IPS DF 6.9 (cell line): Measurements from ENCODE around the gene ATRNL1.

ENCODE experiments used
- DNase-seq: peaks from one replicate; pipeline ENCODE4 v3.0.0-alpha.2; 2013; ENCODE audit warnings: low read depth, low spot score
- H3K27ac ChIP-seq: one replicate; pipeline ENCODE4 v1.5.1; 2013; ENCODE audit warnings: low read length, control low read depth
- H3K27me3 ChIP-seq: 2 replicates; pipeline ENCODE4 v1.6.1; 2013; ENCODE audit warnings: mild to moderate bottlenecking, low read length; ENCODE audit not compliant: control insufficient read depth, insufficient read depth
- H3K36me3 ChIP-seq: 2 replicates; pipeline ENCODE4 v1.6.1; 2013; ENCODE audit warnings: low read length; ENCODE audit not compliant: control insufficient read depth, insufficient read depth
- H3K4me1 ChIP-seq: 2 replicates; pipeline ENCODE4 v1.6.1; 2013; ENCODE audit warnings: low read length; ENCODE audit not compliant: control insufficient read depth, insufficient read depth
- H3K4me3 ChIP-seq: 2 replicates; pipeline ENCODE4 v1.5.1; 2013; ENCODE audit warnings: mild to moderate bottlenecking, low read length
- H3K9me3 ChIP-seq: 2 replicates; pipeline ENCODE4 v1.6.1; 2013; ENCODE audit warnings: low read length, inconsistent platforms; ENCODE audit not compliant: control insufficient read depth, insufficient read depth
- WGBS: extraction: QIAGEN DNeasy Blood & Tissue Kit; methylation state at CpG from one replicate; pipeline ENCODE4 v1.1.7; 2013; ENCODE audit warnings: mixed read lengths, missing lambda C conversion rate; ENCODE audit not compliant: insufficient read length, insufficient coverage; 5-methylcytosine and 5-hydroxymethylcytosine counted together

Gene ATRNL1

GRCh38 chr10:115093286-115093775 is at the start of gene ATRNL1:
TSS of gene ATRNL1 (plus strand) at chr10:115093365. CDS start at chr10:115093751, 386 bp downstream.
- WGBS, result no CpG with 5 or more reads among the region's 70 CpGs
- H3K9me3 ChIP-seq, result no peaks in the 10 kb centered on the region
- no peaks in the 10 kb centered on the region for H3K27me3 ChIP-seq
- peaks cover 2% of the 10 kb centered on the region; the same call in 1 of the 2 replicates for H3K4me1 ChIP-seq
- no peak for DNase-seq
- H3K4me3 ChIP-seq, result peak within 1 kb of the TSS; percentile 99
- H3K36me3 ChIP-seq, result no peaks in the 10 kb centered on the region
- H3K27ac ChIP-seq, result no peak within 1 kb of the TSS

- Histone ChIP-seq H3K27ac (no peak overlapping the region), H3K36me3 (no peaks in the 10 kb centered on the region), H3K4me3 (no peak overlapping the region), H3K27me3 (no peaks in the 10 kb centered on the region), H3K4me1 (no peaks in the 10 kb centered on the region), H3K9me3 (no peaks in the 10 kb centered on the region)
- WGBS, result no CpG with 5 or more reads among the region's 4 CpGs
- no peak for DNase-seq
These were observed 49.4 kb upstream of the ATRNL1 start for GRCh38 chr10:115043719-115044118.

GRCh38 chr10:115044891-115045290 is 48.3 kb upstream of the ATRNL1 start:
- Histone ChIP-seq H3K4me3 (no peak overlapping the region), H3K27me3 (no peaks in the 10 kb centered on the region), H3K9me3 (no peaks in the 10 kb centered on the region), H3K4me1 (no peaks in the 10 kb centered on the region; the same call in 1 of the 2 replicates), H3K27ac (no peak overlapping the region), H3K36me3 (no peaks in the 10 kb centered on the region)
- no CpG with 5 or more reads among the region's 1 CpG for WGBS
- DNase-seq, result no peak

GRCh38 chr10:115045499-115045898 is 47.7 kb upstream of the ATRNL1 start:
- peaks cover 3% of the 10 kb centered on the region; the same call in 1 of the 2 replicates for H3K4me1 ChIP-seq
- no peaks in the 10 kb centered on the region for H3K9me3 ChIP-seq
- no peaks in the 10 kb centered on the region for H3K36me3 ChIP-seq
- no peaks in the 10 kb centered on the region for H3K27me3 ChIP-seq
- no peak for DNase-seq
- H3K4me3 ChIP-seq, result no peak overlapping the region
- no peak overlapping the region for H3K27ac ChIP-seq
- no CpG with 5 or more reads among the region's 1 CpG for WGBS

- no CpG with 5 or more reads among the region's 1 CpG for WGBS
- Histone ChIP-seq H3K4me1 (peaks cover 3% of the 10 kb centered on the region; the same call in 1 of the 2 replicates), H3K27me3 (no peaks in the 10 kb centered on the region), H3K36me3 (no peaks in the 10 kb centered on the region), H3K27ac (no peak overlapping the region), H3K4me3 (no peak overlapping the region), H3K9me3 (no peaks in the 10 kb centered on the region)
- no peak for DNase-seq
These were observed 46.4 kb upstream of the ATRNL1 start for GRCh38 chr10:115046686-115047236.

GRCh38 chr10:115047705-115048104 is 45.5 kb upstream of the ATRNL1 start:
- H3K4me1 ChIP-seq, result peaks cover 3% of the 10 kb centered on the region; the same call in 1 of the 2 replicates
- H3K4me3 ChIP-seq, result no peak overlapping the region
- no peaks in the 10 kb centered on the region for H3K36me3 ChIP-seq
- H3K27ac ChIP-seq, result no peak overlapping the region
- H3K9me3 ChIP-seq, result no peaks in the 10 kb centered on the region
- no peaks in the 10 kb centered on the region for H3K27me3 ChIP-seq
- no peak for DNase-seq

- DNase-seq, result no peak
- H3K4me3 ChIP-seq, result no peak overlapping the region
- no peaks in the 10 kb centered on the region for H3K36me3 ChIP-seq
- H3K27ac ChIP-seq, result no peak overlapping the region
- no peaks in the 10 kb centered on the region for H3K9me3 ChIP-seq
- no peaks in the 10 kb centered on the region for H3K27me3 ChIP-seq
- peaks cover 3% of the 10 kb centered on the region; the same call in 1 of the 2 replicates for H3K4me1 ChIP-seq
- WGBS, result no CpG with 5 or more reads among the region's 6 CpGs
These were observed 43.8 kb upstream of the ATRNL1 start for GRCh38 chr10:115049318-115049717.

GRCh38 chr10:115049960-115050359 is 43.2 kb upstream of the ATRNL1 start:
- Histone ChIP-seq H3K27me3 (no peaks in the 10 kb centered on the region), H3K36me3 (no peaks in the 10 kb centered on the region), H3K4me3 (no peak overlapping the region), H3K9me3 (no peaks in the 10 kb centered on the region), H3K27ac (no peak overlapping the region), H3K4me1 (peaks cover 3% of the 10 kb centered on the region; the same call in 1 of the 2 replicates)
- DNase-seq, result no peak
- WGBS, result no CpG with 5 or more reads among the region's 3 CpGs

- WGBS, result no CpG with 5 or more reads among the region's 3 CpGs
- H3K27ac ChIP-seq, result no peak overlapping the region
These were observed 42.7 kb upstream of the ATRNL1 start for GRCh38 chr10:115050375-115051010.

GRCh38 chr10:115051216-115051615 is 41.9 kb upstream of the ATRNL1 start:
- no peak for DNase-seq
- Histone ChIP-seq H3K27ac (no peak overlapping the region), H3K4me1 (peaks cover 3% of the 10 kb centered on the region; the same call in 1 of the 2 replicates), H3K27me3 (no peaks in the 10 kb centered on the region), H3K36me3 (no peaks in the 10 kb centered on the region), H3K9me3 (no peaks in the 10 kb centered on the region), H3K4me3 (no peak overlapping the region)
- WGBS, result no CpG with 5 or more reads among the region's 2 CpGs

More at GRCh38 chr10:115050375-115051010, 42.7 kb upstream of the ATRNL1 start:
- Histone ChIP-seq H3K27me3 (no peaks in the 10 kb centered on the region), H3K36me3 (no peaks in the 10 kb centered on the region), H3K4me3 (no peak overlapping the region), H3K4me1 (peaks cover 3% of the 10 kb centered on the region; the same call in 1 of the 2 replicates), H3K9me3 (no peaks in the 10 kb centered on the region)
- DNase-seq, result no peak
